Measurements from ENCODE around the gene HIGD1B. TPM values are rescaled to one million over a fixed set of nuclear protein-coding genes. Genes with fewer than 3 reads are reported as not detected.
A peak's percentile ranks its signal among the peaks of the same experiment; 100 is the strongest.

Gene HIGD1B
- total and polyA plus RNA-seq, 2 of the 13 experiments (the other 11 are each of a cell fraction or from before 2014, with no cell fraction given): not detected

DNA sequence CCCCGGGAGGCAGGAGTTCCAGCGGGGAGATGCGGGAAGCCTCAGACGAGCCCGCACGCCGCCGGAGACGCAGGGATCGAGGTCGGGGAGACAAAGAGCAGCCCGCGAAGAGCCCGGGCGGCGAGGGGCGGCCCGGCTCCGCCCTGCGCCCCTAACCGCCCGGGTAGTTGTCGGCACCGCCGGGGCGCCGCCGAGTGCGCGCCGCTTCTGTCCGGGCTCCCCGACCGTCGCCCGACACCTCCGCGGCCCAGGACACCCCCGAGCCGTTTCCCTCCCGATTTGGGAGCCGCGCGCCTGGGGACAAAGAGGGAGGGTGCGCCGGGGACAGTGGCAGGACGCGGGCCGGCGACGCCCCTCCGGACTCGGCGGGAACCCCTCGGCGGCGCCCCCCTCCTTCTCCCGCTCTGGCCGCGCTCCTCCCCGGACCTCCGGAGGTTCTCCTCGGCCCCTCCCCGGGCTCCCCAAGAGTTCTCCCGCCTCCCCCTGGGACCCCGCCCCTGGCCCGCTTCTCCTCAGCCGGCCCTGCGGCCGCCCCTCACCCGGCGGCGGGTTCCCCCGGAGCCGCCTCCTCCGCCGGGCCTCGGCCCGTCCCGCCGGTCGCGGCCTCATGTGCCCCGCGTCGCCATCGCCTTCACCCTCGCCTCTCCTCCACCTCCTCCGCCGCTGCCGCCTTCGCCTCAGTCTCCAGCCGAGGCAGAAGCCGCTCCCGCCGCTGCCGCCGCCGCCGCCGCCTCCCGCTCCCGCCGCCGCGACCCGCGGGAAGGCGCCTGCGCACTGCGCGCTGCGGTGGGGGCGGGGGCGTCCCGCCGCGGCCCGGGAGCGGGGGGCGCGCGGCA lies 17.9 kb upstream of the HIGD1B start, which contains the start of gene GJC1:
GJC1 (minus strand) TSS at position 765 of the 836 bp plus-strand sequence. CDS start 24,470 bp downstream, outside the sequence.
- intact Hi-C loops (cut with micrococcal nuclease; ENCODE audit: unreplicated experiment): no loop called here
- 0% methylated on average over 3 of the region's 123 CpGs for WGBS (ENCODE audit: low lambda C conversion rate)
- no TSS peak for BruUV-seq (replicated peaks)
- no peaks in the 10 kb centered on the region for H3K79me2 ChIP-seq (ENCODE audit: insufficient read depth, low read length)
- H3K27me3 ChIP-seq (ENCODE audit: control insufficient read depth in 1 of 2, insufficient read depth in 2 of 2, low read length in 2 of 2): peaks cover 3 to 38% of the 10 kb centered on the region in 2 experiments
- ATAC-seq (peak; percentile 64), FAIRE-seq (no peak), DNase-seq (ENCODE audit: low spot score) (no peak)
- no peak within 1 kb of the TSS for H2AFZ ChIP-seq (ENCODE audit: low read length)
- peak within 1 kb of the TSS; percentile 53 to 72 (median 72) for H3K4me3 ChIP-seq (replicated peaks in 1 of 3; ENCODE audit: insufficient read depth in 1 of 3, low read depth in 2 of 3, low read length in 3 of 3)
- no peak within 1 kb of the TSS for H3K27ac ChIP-seq (ENCODE audit: extremely low read length, insufficient read depth, low read length)
- H3K9me3 ChIP-seq (ENCODE audit: low read length): no peaks in the 10 kb centered on the region
- H3K9ac ChIP-seq (ENCODE audit: insufficient read depth, low read depth, low read length): peak within 1 kb of the TSS; percentile 45; the same call in 1 of the 2 replicates
- H3K4me1 ChIP-seq (ENCODE audit: insufficient read depth, low read length): peaks cover 31% of the 10 kb centered on the region
- ChIA-PET CTCF (ENCODE audit: low intra/inter-chr PET ratio, low total read pairs) (no interaction called here), POLR2A (no interaction called here)
- H4K20me1 ChIP-seq (ENCODE audit: insufficient read depth, low read length): no peaks in the 10 kb centered on the region
- H3K36me3 ChIP-seq (replicated peaks in 1 of 2; ENCODE audit: control insufficient read depth in 1 of 2, insufficient read depth in 2 of 2, low read length in 2 of 2): no peaks in the 10 kb centered on the region
- H3K4me2 ChIP-seq (ENCODE audit: low read depth, low read length): peak within 1 kb of the TSS; percentile 84
- in situ Hi-C loops (cut with HindIII; ENCODE audit: extremely low pct_ligation_motif_present, low pct_unique_long_range_greater_than_20kb): loop anchor here (5.0 kb wide), 1 partner anchor 47 kb away; no protein-coding TSS in a partner anchor
- TF ChIP-seq, protein P1, sequence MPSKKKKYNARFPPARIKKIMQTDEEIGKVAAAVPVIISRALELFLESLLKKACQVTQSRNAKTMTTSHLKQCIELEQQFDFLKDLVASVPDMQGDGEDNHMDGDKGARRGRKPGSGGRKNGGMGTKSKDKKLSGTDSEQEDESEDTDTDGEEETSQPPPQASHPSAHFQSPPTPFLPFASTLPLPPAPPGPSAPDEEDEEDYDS (CRISPR knock-in tag; IDR thresholded peaks at IDR 0.05): no peak
- TF ChIP-seq ZNF713 (CRISPR knock-in tag; IDR thresholded peaks at IDR 0.05) (no peak), ZNF484 (CRISPR knock-in tag; IDR thresholded peaks at IDR 0.05; ENCODE audit: borderline replicate concordance, low read depth) (no peak), ZNF572 (CRISPR knock-in tag; IDR thresholded peaks at IDR 0.05) (no peak), ZNF235 (CRISPR knock-in tag; IDR thresholded peaks at IDR 0.05; ENCODE audit: borderline replicate concordance) (no peak), CCAR2 (optimal IDR thresholded peaks at IDR 0.05; ENCODE audit: low read depth, low read length) (no peak), ZNF598 (CRISPR knock-in tag; IDR thresholded peaks at IDR 0.05; ENCODE audit: borderline replicate concordance) (no peak), ARNT2 (CRISPR knock-in tag; IDR thresholded peaks at IDR 0.05; ENCODE audit: low read depth) (no peak), KDM2A (CRISPR knock-in tag; IDR thresholded peaks at IDR 0.05; ENCODE audit: borderline replicate concordance, low read depth) (no peak), JUN (CRISPR knock-in tag; IDR thresholded peaks at IDR 0.05) (no peak), ZNF775 (CRISPR knock-in tag; IDR thresholded peaks at IDR 0.05; ENCODE audit: borderline replicate concordance) (no peak), ZNF232 (CRISPR knock-in tag; IDR thresholded peaks at IDR 0.05; ENCODE audit: borderline replicate concordance) (0 out of 2 replicates have a peak, but pooled peaks have one; percentile 49), SMAD3 (CRISPR knock-in tag; IDR thresholded peaks at IDR 0.05) (no peak), PPARG (CRISPR knock-in tag; conservative IDR thresholded peaks at IDR 0.05) (no peak), DR1 (CRISPR knock-in tag; IDR thresholded peaks at IDR 0.05) (no peak), ZEB1 (IDR thresholded peaks at IDR 0.05; ENCODE audit: insufficient replicate concordance, low read depth) (no peak)
- TF ChIP-seq, protein P2, sequence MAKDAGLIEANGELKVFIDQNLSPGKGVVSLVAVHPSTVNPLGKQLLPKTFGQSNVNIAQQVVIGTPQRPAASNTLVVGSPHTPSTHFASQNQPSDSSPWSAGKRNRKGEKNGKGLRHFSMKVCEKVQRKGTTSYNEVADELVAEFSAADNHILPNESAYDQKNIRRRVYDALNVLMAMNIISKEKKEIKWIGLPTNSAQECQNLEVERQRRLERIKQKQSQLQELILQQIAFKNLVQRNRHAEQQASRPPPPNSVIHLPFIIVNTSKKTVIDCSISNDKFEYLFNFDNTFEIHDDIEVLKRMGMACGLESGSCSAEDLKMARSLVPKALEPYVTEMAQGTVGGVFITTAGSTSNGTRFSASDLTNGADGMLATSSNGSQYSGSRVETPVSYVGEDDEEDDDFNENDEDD (CRISPR knock-in tag; IDR thresholded peaks at IDR 0.05; ENCODE audit: borderline replicate concordance): peak; percentile 41; the same call in 1 of the 2 replicates
- TF ChIP-seq, protein P3, sequence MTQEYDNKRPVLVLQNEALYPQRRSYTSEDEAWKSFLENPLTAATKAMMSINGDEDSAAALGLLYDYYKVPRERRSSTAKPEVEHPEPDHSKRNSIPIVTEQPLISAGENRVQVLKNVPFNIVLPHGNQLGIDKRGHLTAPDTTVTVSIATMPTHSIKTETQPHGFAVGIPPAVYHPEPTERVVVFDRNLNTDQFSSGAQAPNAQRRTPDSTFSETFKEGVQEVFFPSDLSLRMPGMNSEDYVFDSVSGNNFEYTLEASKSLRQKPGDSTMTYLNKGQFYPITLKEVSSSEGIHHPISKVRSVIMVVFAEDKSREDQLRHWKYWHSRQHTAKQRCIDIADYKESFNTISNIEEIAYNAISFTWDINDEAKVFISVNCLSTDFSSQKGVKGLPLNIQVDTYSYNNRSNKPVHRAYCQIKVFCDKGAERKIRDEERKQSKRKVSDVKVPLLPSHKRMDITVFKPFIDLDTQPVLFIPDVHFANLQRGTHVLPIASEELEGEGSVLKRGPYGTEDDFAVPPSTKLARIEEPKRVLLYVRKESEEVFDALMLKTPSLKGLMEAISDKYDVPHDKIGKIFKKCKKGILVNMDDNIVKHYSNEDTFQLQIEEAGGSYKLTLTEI (CRISPR knock-in tag; conservative IDR thresholded peaks at IDR 0.05): no peak
- TF ChIP-seq, protein P4, sequence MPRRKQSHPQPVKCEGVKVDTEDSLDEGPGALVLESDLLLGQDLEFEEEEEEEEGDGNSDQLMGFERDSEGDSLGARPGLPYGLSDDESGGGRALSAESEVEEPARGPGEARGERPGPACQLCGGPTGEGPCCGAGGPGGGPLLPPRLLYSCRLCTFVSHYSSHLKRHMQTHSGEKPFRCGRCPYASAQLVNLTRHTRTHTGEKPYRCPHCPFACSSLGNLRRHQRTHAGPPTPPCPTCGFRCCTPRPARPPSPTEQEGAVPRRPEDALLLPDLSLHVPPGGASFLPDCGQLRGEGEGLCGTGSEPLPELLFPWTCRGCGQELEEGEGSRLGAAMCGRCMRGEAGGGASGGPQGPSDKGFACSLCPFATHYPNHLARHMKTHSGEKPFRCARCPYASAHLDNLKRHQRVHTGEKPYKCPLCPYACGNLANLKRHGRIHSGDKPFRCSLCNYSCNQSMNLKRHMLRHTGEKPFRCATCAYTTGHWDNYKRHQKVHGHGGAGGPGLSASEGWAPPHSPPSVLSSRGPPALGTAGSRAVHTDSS (CRISPR knock-in tag; conservative IDR thresholded peaks at IDR 0.05): no peak

All from HepG2 (cell line).